Measurements from ENCODE around the gene ANKRD23. TPM values are rescaled to one million over a fixed set of nuclear protein-coding genes. Genes with fewer than 3 reads are reported as not detected.
"Not testable (repeated sequence)": the region's sequence is repeated elsewhere in the genome, so short reads cannot be mapped to it uniquely, and the experiment has no call there.

The ANKRD23 gene
- total RNA-seq (1 to 10 TPM; 2.6 to 5.6 TPM), polyA plus RNA-seq (ENCODE audit: insufficient read length in 2 of 2) (10 to 100 TPM in 1 of 2 donors, 1 to 10 TPM in 1; 10.0 to 14.4 TPM)
- long read RNA-seq, donor 1: 0 reads
- long read RNA-seq, donor 2: 0 reads
- long read RNA-seq, donor 3: 0 reads
- long read RNA-seq, donor 4, partial matches to known transcripts: 30 of 30 reads
- long read RNA-seq, donor 4, other reads (novel, unspliced or antisense): 0 of 30 reads

DNA sequence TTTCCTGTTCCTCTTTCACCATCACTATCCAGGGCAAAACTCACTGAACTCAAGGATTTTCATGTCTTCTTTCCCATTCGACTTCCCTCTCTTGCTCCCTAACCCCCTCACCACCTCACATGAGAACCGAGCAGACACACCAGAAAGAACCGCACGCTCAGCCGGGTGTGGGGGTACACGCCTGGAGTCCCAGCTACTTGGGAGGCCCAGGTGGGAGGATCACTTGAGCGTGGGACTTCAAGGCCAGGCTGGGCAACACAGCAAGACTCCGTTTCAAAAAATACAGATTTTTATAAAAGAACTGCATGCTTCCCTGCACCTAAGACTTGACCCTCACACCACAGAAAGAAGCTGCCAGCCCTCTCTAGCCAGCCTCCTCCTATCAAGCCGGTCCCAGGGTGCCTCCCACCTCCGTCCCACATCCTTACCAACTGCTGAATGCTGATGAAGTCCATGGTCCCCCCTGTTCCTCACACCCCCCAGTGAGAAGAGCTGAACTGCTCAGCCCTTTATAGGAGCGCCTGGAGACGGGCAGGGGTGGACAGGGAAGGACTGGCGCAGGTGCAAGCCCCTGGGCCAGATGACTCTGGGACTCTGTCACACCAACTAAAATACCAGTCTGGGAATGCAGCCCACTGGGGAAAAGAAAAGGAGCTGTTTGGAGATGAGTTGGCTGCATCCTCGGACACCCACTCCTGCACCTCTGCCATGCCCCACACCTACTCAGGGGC, at the start of gene ANKRD23:
Gene ANKRD23, minus strand, starts transcription at position 484 of the 731 bp plus-strand sequence. Its CDS starts 29 bp downstream, at position 455.
- H3K9me3 ChIP-seq (ENCODE audit: control insufficient read depth, insufficient read depth, low read length): no peaks in the 10 kb centered on the region
- 92% methylated on average over 10 of the region's 14 CpGs for WGBS (ENCODE audit: insufficient coverage)
- no peak within 1 kb of the TSS for H3K27ac ChIP-seq (ENCODE audit: low read depth, low read length)
- H3K36me3 ChIP-seq (ENCODE audit: control insufficient read depth, insufficient read depth, low read length): peaks cover 86% of the 10 kb centered on the region
- DNase-seq (ENCODE audit: low read depth in 4 of 6, low spot score in 6 of 6): no peak
- peaks cover 13% of the 10 kb centered on the region for H3K4me1 ChIP-seq (ENCODE audit: control insufficient read depth, insufficient read depth, low read length)
- no peak within 1 kb of the TSS for H3K4me3 ChIP-seq (ENCODE audit: low read depth, low read length)
- H3K27me3 ChIP-seq (ENCODE audit: control insufficient read depth, insufficient read depth, low read length): no peaks in the 10 kb centered on the region

DNA sequence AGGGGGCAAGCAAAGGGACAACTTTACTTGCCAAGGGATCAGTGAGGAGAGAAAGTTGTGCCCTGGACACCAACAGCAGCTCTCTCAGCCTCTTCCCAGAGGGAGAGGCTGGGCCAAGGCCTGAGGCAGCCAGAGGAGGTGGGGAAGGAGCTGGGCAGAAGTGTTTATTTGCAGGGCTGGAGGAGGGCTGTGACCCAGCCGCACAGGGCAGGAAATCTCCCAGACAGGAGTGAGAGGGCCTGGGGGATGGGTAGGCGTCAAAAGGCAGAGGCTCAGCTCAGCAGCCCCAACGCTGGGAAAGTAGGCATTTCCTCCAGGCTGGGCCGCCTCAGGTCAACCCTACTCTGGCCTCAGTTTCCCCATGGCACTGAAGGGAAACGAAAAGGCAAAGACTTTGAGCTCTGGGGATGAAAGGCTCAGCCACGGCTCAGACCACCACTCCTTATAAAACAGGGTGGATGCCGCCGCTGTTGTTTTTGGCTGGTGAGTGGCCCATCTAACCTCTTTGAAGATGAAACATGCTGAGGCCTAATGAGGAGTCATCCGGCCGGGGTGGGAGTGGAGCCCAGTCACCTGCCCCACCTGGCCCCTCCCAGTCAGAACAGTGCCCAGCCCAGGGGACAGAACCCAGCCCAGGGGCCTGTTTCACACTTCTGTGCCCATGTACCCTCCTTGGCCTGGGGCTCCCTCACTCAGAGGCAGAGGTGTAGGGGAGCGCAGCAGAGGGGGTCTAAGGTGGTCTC, 47.9 kb upstream of the ANKRD23 start:
- Histone ChIP-seq H3K4me3 (ENCODE audit: low read depth, low read length) (no peak overlapping the region), H3K27ac (ENCODE audit: low read depth, low read length) (no peak overlapping the region), H3K36me3 (ENCODE audit: control insufficient read depth, insufficient read depth, low read length) (no peaks in the 10 kb centered on the region), H3K27me3 (ENCODE audit: control insufficient read depth, insufficient read depth, low read length) (no peaks in the 10 kb centered on the region), H3K9me3 (ENCODE audit: control insufficient read depth, insufficient read depth, low read length) (no peaks in the 10 kb centered on the region), H3K4me1 (ENCODE audit: control insufficient read depth, insufficient read depth, low read length) (peaks cover 81% of the 10 kb centered on the region)
- WGBS (ENCODE audit: insufficient coverage): 60% methylated on average over 8 of the region's 11 CpGs
- DNase-seq (ENCODE audit: low read depth in 4 of 6, low spot score in 6 of 6): no peak

DNA sequence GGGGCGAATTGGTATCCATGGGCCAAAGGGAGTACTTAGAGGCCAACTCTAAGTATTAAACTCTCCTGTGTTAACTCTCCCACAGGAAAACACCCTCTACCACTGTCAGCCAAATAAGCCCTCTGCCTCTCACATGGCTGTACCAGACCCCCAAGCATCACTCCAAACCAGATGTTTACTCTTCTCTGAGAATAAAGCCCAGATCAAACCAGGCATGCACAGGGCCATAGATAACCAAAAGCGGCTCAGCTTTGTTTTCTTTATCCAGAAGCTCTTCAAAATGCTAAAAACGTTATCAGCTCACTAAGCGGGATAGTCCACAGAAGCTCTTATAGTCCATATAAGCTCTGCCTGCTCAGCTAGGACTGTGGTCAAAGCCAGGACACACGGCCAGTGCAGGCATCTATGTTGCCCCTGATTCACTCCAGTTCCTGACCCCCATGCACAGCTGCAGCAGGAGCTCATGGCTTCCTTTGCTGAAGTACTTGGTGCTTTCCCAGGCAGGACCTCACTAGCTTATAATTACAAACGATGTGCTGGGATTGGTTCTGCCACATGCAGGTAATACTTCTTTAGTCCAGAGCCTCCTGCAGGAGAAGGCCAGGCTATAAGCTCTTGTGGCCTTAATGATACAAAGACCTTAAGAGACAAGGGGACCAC, 47.0 kb upstream of the ANKRD23 start:
- H3K4me1 ChIP-seq (ENCODE audit: control insufficient read depth, insufficient read depth, low read length): peaks cover 77% of the 10 kb centered on the region
- H3K27me3 ChIP-seq (ENCODE audit: control insufficient read depth, insufficient read depth, low read length): no peaks in the 10 kb centered on the region
- no peaks in the 10 kb centered on the region for H3K36me3 ChIP-seq (ENCODE audit: control insufficient read depth, insufficient read depth, low read length)
- peak overlapping the region; percentile 15 for H3K27ac ChIP-seq (ENCODE audit: low read depth, low read length)
- no peak for DNase-seq (ENCODE audit: low read depth in 4 of 6, low spot score in 6 of 6)
- WGBS (ENCODE audit: insufficient coverage): 67% methylated on average over 5 of the region's 6 CpGs
- H3K4me3 ChIP-seq (ENCODE audit: low read depth, low read length): no peak overlapping the region
- H3K9me3 ChIP-seq (ENCODE audit: control insufficient read depth, insufficient read depth, low read length): no peaks in the 10 kb centered on the region

DNA sequence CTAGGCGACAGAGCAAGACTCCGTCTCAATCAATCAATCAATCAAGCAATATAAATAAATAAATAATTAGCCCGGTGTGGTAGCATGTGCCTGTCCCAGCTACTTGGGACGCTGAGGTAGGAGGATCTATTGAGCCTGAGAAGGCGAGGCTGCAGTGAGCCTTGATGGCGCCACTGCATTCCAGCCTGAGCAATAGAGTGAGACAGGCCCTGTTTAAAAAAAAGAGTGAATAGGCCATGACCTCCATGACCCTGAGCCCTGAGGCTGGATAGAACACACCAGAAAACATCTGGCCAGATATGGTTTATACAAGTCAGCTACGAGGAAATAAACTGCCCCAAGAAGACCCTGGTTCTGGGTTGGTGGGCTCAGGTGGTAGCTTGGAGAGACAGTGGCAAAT, 46.4 kb upstream of the ANKRD23 start:
- DNase-seq (ENCODE audit: low read depth in 4 of 6, low spot score in 6 of 6): no peak
- Histone ChIP-seq H3K36me3 (ENCODE audit: control insufficient read depth, insufficient read depth, low read length) (no peaks in the 10 kb centered on the region), H3K27me3 (ENCODE audit: control insufficient read depth, insufficient read depth, low read length) (no peaks in the 10 kb centered on the region), H3K27ac (ENCODE audit: low read depth, low read length) (no peak overlapping the region), H3K9me3 (ENCODE audit: control insufficient read depth, insufficient read depth, low read length) (no peaks in the 10 kb centered on the region), H3K4me1 (ENCODE audit: control insufficient read depth, insufficient read depth, low read length) (peaks cover 77% of the 10 kb centered on the region), H3K4me3 (ENCODE audit: low read depth, low read length) (no peak overlapping the region)
- 79% methylated on average over 4 of the region's 7 CpGs for WGBS (ENCODE audit: insufficient coverage)

DNA sequence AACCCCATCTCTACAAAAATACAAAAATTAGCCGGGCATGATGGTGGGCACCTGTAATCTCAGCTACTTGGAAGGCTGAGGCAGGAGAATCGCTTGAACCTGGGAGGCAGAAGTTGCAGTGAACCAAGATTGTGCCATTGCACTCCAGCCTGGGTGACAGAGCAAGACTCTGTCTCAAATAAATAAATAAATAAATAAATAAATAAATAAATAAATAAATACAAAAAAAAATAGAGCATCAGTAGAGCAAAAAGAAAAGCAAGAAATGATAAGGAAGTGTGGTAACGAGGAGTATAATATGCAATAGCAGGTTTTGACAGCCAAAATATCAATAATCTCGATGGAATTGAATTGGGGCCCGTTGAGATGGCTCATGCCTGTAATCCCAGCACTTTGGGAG, 45.7 kb upstream of the ANKRD23 start:
- not testable (repeated sequence) for H3K36me3 ChIP-seq (ENCODE audit: control insufficient read depth, insufficient read depth, low read length); DNase-seq (ENCODE audit: low read depth in 4 of 6, low spot score in 6 of 6); H3K27ac ChIP-seq (ENCODE audit: low read depth, low read length); H3K9me3 ChIP-seq (ENCODE audit: control insufficient read depth, insufficient read depth, low read length); H3K4me3 ChIP-seq (ENCODE audit: low read depth, low read length); H3K27me3 ChIP-seq (ENCODE audit: control insufficient read depth, insufficient read depth, low read length)
- 93% methylated on average over 2 of the region's 5 CpGs for WGBS (ENCODE audit: insufficient coverage)
- H3K4me1 ChIP-seq (ENCODE audit: control insufficient read depth, insufficient read depth, low read length): peaks cover 78% of the 10 kb centered on the region

DNA sequence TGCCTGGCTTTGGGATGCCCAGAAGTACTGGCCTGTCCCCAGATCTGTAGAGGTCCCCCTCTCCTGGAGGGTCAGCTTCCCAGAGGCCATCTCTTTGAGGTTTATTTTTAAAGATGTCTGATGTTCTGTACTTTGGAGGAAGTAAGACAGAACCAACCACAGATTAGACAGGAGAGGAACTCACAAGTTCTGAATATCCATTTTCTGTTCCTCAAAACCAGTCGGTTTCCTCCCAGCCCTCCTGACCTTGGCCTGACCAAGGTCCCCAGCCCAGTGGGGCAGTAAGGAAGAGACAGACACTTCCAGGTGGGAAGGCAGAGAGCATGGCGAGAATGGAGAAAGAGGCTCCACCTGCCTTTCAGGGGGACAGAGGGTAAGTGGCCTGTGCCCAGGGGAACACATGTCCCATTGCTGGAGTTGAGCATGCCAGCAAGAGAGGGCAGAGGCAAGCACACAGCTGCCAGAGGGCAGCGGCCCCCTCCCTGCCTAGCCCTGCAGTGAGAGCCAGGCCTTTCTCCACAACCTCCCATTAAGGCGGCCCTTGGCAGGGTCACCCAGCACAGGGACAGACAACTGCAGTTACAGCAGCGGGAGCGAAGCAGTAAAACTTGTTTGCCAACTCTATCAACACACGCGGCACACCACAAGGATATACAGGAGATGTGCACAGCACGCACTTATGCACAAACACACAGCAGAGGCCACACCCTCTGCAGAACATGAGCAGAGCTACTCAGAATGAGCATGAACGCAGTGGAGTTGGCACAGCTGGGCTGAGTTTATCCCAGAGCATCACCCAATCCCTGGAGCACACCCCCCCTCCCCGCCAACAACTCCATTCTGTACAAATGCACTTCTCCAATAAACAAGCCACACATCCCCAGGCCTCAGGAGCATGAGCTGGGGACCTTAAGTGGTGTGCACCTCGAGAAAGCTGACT, 44.5 kb upstream of the ANKRD23 start:
- Histone ChIP-seq H3K36me3 (ENCODE audit: control insufficient read depth, insufficient read depth, low read length) (peaks cover 2% of the 10 kb centered on the region), H3K4me1 (ENCODE audit: control insufficient read depth, insufficient read depth, low read length) (peaks cover 77% of the 10 kb centered on the region), H3K9me3 (ENCODE audit: control insufficient read depth, insufficient read depth, low read length) (no peaks in the 10 kb centered on the region), H3K4me3 (ENCODE audit: low read depth, low read length) (no peak overlapping the region), H3K27me3 (ENCODE audit: control insufficient read depth, insufficient read depth, low read length) (no peaks in the 10 kb centered on the region), H3K27ac (ENCODE audit: low read depth, low read length) (peak overlapping the region; percentile 73)
- DNase-seq (ENCODE audit: low read depth in 4 of 6, low spot score in 6 of 6): no peak
- 54% methylated on average over 11 of the region's 12 CpGs for WGBS (ENCODE audit: insufficient coverage)

DNA sequence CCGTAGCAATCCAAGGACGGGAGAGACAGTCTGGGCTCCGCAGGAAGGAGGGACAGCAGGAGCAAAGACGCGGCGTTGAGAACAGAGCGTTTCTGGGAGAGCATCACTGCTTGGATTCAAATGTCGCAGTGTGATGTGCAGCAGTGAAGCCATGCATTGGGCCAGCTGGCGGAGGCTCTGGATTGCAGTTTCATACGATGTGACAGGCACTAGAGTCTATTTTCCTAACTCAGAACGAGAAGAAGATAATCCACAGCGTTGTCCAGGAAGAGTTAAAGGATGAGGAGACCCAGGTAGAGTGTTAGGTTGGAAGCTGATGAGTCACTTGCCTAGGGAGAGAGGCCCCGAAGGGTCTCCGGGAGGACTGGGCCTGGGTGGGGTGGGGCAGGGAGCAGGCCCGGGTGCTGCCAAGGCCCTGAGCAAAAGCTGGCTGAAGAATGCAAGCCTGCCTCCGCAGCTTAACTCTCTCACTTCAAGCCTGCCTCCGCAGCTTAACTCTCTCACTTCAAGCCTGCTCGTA, 43.7 kb upstream of the ANKRD23 start:
- peaks cover 71% of the 10 kb centered on the region for H3K4me1 ChIP-seq (ENCODE audit: control insufficient read depth, insufficient read depth, low read length)
- peak in 2 of 6 donors; percentile 37 to 91 for DNase-seq (ENCODE audit: low read depth in 4 of 6, low spot score in 6 of 6)
- no peaks in the 10 kb centered on the region for H3K9me3 ChIP-seq (ENCODE audit: control insufficient read depth, insufficient read depth, low read length)
- 33% methylated on average over 18 of the region's 18 CpGs for WGBS (ENCODE audit: insufficient coverage)
- H3K4me3 ChIP-seq (ENCODE audit: low read depth, low read length): no peak overlapping the region
- H3K27me3 ChIP-seq (ENCODE audit: control insufficient read depth, insufficient read depth, low read length): no peaks in the 10 kb centered on the region
- H3K27ac ChIP-seq (ENCODE audit: low read depth, low read length): peak overlapping the region; percentile 73
- H3K36me3 ChIP-seq (ENCODE audit: control insufficient read depth, insufficient read depth, low read length): peaks cover 2% of the 10 kb centered on the region

DNA sequence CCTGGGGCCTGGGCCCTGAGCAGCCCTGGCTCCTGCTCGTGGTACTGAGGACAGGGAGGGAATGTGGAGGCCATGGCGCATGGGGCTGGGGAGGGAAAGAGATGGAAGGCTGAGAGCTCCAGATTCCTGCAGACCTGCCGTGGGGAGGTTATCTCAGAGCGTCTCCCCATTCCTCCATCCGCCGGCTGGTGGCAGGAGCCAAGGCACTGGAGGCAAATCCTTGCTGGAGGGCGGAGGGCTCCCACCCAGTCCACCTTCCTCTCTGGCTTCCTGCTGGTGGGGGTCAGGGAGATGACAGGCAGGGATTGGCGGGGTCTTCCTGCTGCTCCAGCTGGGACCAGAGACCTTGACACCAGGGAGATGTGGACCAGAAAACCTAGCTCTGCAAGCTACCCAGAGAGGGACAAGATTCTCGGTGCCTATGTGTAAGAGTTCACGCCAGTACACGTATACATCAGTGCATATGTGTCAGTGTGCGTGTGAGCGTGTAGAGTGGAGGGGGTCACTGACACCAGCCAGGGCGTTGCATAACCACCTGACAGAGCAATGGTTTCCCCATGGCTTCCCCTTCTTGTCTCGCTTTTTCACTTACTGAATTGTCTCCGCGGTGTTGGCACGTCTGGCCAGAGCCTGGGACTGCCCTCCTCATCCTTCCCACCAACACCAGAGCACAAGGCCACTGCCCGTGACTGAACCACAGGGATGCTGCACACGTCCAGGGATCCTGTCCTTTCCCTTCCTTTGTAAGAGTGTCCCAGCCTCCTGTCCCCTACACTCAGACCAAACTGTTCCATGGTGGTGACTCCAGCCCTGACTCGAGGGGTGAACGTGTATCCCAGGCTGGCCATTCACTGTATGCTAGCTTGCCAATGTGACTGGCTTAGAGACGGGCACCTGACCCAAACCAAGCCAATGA, 41.9 kb upstream of the ANKRD23 start:
- Histone ChIP-seq H3K27me3 (ENCODE audit: control insufficient read depth, insufficient read depth, low read length) (no peaks in the 10 kb centered on the region), H3K4me3 (ENCODE audit: low read depth, low read length) (no peak overlapping the region), H3K9me3 (ENCODE audit: control insufficient read depth, insufficient read depth, low read length) (no peaks in the 10 kb centered on the region), H3K4me1 (ENCODE audit: control insufficient read depth, insufficient read depth, low read length) (peaks cover 70% of the 10 kb centered on the region), H3K36me3 (ENCODE audit: control insufficient read depth, insufficient read depth, low read length) (peaks cover 2% of the 10 kb centered on the region), H3K27ac (ENCODE audit: low read depth, low read length) (no peak overlapping the region)
- DNase-seq (ENCODE audit: low read depth in 4 of 6, low spot score in 6 of 6): no peak
- WGBS (ENCODE audit: insufficient coverage): 92% methylated on average over 20 of the region's 23 CpGs

Measured in spinal cord (tissue), 10 donors.